RWPE2 (cell line): Measurements from ENCODE around the gene CLSTN2.

Experiments used
- ATAC-seq: fragments of 200-7000 bp; cut with Tn5 transposase; 3 replicates; pipeline ENCODE4 v1.9.1; 2021; ENCODE audit warnings: low read depth
- DNase-seq: peaks from one replicate; pipeline ENCODE4 v3.0.0-alpha.2; 2020; ENCODE audit warnings: low spot score
- H3K27ac ChIP-seq: fragments of 450-650 bp; 2 replicates; pipeline ENCODE4 v1.5.1; 2017; ENCODE audit warnings: mild to moderate bottlenecking; ENCODE audit not compliant: poor library complexity, severe bottlenecking
- H3K27me3 ChIP-seq: fragments of 250-450 bp; sonication (Bioruptor Pico); 2 replicates; pipeline ENCODE4 v1.5.1; 2021; ENCODE audit warnings: mild to moderate bottlenecking, moderate library complexity; ENCODE audit not compliant: insufficient read depth, poor library complexity, severe bottlenecking
- H3K36me3 ChIP-seq: fragments of 250-450 bp; sonication (Bioruptor Pico); 2 replicates; pipeline ENCODE4 v1.5.1; 2020; ENCODE audit warnings: low read depth, mild to moderate bottlenecking, moderate library complexity
- H3K4me1 ChIP-seq: fragments of 250-450 bp; sonication (Bioruptor Pico); 2 replicates; pipeline ENCODE4 v1.5.1; 2021; ENCODE audit warnings: mild to moderate bottlenecking, moderate library complexity; ENCODE audit not compliant: insufficient read depth, poor library complexity, severe bottlenecking
- H3K4me3 ChIP-seq: fragments of 250-450 bp; sonication (Bioruptor Pico); 2 replicates; pipeline ENCODE4 v1.5.1; 2021; ENCODE audit warnings: mild to moderate bottlenecking, moderate library complexity; ENCODE audit not compliant: severe bottlenecking
- H3K9me3 ChIP-seq: fragments of 250-450 bp; sonication (Bioruptor Pico); 2 replicates; pipeline ENCODE4 v1.5.1; 2021; ENCODE audit warnings: mild to moderate bottlenecking, moderate library complexity; ENCODE audit not compliant: severe bottlenecking
- TF ChIP-seq, protein P1 (sequence below): fragments of 450-650 bp; IDR thresholded peaks from one replicate; pipeline ENCODE4 v1.5.1; 2017; ENCODE audit warnings: mild to moderate bottlenecking, moderate library complexity; ENCODE audit not compliant: poor library complexity, severe bottlenecking

CLSTN2 gene

DNA sequence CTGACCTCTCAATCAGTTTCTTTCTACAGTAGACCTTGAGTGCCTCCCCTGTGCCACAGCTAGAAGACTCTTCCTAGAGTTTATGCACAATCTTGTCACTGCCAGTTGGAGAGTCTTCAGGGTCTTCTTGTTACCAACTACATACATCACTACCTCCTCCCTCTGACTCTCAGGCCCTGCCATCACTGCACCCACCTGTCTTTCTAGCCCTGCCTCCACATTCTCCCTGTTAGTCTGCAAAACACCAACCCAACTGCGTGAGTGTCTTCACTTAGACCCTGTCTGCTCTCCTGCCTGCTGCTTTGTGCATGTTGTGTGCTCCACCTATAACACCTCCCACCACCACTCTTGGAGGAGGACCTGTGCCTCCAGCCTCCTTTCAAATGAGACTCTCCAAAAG is 34.4 kb downstream of the CLSTN2 start:
- Histone ChIP-seq H3K4me3 (no peak overlapping the region), H3K36me3 (no peaks in the 10 kb centered on the region), H3K27me3 (no peaks in the 10 kb centered on the region), H3K9me3 (no peaks in the 10 kb centered on the region), H3K27ac (no peak overlapping the region), H3K4me1 (no peaks in the 10 kb centered on the region)
- no peak for ATAC-seq
- TF ChIP-seq, protein P1, sequence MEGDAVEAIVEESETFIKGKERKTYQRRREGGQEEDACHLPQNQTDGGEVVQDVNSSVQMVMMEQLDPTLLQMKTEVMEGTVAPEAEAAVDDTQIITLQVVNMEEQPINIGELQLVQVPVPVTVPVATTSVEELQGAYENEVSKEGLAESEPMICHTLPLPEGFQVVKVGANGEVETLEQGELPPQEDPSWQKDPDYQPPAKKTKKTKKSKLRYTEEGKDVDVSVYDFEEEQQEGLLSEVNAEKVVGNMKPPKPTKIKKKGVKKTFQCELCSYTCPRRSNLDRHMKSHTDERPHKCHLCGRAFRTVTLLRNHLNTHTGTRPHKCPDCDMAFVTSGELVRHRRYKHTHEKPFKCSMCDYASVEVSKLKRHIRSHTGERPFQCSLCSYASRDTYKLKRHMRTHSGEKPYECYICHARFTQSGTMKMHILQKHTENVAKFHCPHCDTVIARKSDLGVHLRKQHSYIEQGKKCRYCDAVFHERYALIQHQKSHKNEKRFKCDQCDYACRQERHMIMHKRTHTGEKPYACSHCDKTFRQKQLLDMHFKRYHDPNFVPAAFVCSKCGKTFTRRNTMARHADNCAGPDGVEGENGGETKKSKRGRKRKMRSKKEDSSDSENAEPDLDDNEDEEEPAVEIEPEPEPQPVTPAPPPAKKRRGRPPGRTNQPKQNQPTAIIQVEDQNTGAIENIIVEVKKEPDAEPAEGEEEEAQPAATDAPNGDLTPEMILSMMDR, result no peak
- DNase-seq, result no peak

DNA sequence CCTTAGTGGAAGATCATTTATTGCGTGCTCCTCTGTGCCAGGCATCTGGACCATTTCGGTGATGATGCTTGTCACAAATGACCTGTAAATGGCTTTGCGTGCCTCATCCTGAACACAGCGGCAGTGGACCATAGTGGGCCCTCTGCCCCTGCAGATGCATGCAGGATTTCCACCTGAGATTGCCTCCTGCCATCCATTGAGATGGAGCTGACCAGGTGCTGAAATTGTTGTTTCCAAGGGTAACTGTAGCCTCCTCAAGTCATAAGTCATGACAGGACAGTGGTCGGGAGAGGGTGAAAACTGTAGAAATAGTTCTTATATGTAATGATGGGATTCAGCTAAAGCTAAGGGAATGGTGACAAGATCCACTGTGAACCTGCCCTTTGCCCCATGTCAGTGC is 35.5 kb downstream of the CLSTN2 start:
- Histone ChIP-seq H3K9me3 (no peaks in the 10 kb centered on the region), H3K4me3 (no peak overlapping the region), H3K27ac (no peak overlapping the region), H3K27me3 (no peaks in the 10 kb centered on the region), H3K4me1 (no peaks in the 10 kb centered on the region), H3K36me3 (no peaks in the 10 kb centered on the region)
- ATAC-seq (no peak), DNase-seq (no peak)
- TF ChIP-seq, protein P1, result no peak

DNA sequence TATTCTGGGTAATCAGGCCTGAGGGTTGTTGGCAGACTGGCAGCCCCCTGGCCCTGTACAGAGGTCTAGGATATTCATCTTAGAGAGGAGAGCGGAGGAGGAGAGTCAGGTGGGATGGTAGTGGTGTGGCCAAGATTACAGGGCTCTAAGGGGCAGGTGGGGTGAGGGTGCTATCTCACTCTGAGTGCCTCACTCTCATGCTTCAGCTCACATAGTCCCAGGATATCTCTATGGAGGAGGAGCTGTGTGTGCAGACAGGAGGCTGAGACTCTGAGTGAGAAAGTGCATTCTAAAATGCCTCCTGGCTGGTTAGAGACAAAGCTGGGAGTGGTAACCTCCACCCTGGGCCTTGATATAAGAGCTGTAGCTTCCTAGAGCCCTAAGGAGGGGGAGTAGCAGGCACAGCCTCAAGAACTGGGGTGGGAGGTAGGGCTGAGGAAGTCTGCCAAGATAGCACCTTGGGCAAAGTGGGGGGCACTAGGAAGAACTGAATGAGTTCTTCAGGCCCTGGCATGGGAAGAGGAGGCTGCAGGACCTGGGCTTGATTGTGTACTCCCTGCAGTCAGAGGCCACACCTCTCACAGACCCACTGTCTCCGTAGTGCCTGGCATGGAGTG is 39.9 kb downstream of the CLSTN2 start:
- ATAC-seq (no peak), DNase-seq (no peak)
- Histone ChIP-seq H3K4me3 (no peak overlapping the region), H3K27me3 (no peaks in the 10 kb centered on the region), H3K27ac (no peak overlapping the region), H3K36me3 (no peaks in the 10 kb centered on the region), H3K4me1 (no peaks in the 10 kb centered on the region), H3K9me3 (no peaks in the 10 kb centered on the region)
- TF ChIP-seq, protein P1, result no peak

DNA sequence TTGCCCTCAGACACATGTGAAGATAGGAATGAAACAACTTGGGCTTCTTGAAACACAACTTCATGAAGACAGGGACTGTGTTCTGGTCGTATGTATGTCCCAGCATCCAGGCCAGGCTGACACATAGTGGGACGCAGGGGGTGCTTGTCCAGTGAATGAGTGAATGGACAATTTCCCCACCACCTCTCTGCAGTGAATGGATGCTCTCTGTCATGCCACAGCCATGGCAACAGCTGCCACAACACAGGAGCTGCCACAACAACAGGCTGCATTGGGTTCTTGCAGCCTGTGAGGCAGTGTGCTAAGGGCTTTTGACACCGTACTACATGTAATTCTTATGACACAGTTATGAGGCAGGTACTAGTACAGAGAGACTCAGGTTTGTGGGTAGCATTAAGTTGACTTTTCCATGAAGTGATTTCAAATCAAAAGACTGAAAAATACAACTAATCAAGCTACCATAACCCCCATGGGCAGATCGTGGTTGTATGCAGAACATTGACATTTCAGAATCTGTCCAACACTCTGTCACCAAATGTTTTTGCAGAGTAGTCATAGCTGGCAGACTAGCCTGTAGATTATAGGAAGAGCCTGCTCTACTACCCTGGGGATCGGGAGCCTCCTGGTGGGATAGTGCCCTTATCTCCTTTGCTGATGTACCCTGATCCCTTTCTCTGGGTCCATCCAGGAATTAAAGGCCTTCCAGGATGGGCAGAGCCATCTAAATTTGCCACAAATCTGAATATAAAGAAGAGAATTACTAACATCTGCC is 40.8 kb downstream of the CLSTN2 start:
- H3K36me3 ChIP-seq, result no peaks in the 10 kb centered on the region
- DNase-seq (no peak), ATAC-seq (no peak)
- no peaks in the 10 kb centered on the region for H3K9me3 ChIP-seq
- no peaks in the 10 kb centered on the region for H3K27me3 ChIP-seq
- no peaks in the 10 kb centered on the region for H3K4me1 ChIP-seq
- no peak overlapping the region for H3K4me3 ChIP-seq
- no peak overlapping the region for H3K27ac ChIP-seq
- TF ChIP-seq, protein P1, result no peak

DNA sequence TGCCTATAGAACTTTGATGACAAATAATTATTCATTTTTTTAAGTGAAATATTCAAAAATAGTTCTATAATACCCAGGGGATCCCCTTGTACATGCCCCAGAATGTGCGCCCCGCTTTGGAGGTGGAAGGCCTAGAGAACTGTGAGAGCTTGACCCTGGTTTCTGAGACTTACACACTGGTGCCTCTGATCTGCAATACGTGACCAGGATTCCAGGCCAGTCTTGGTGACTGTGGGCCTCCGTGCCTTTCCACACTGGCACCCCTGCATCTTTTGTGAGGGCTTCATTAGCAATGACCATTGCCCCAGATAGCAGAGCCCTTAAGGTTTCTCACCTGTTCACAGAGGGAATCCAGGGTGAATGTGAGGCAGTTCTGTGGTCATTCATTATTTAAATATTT is 44.0 kb downstream of the CLSTN2 start:
- no peaks in the 10 kb centered on the region for H3K36me3 ChIP-seq
- TF ChIP-seq, protein P1, result no peak
- no peaks in the 10 kb centered on the region for H3K27me3 ChIP-seq
- ATAC-seq, result no peak
- no peak overlapping the region for H3K27ac ChIP-seq
- DNase-seq, result no peak
- H3K4me3 ChIP-seq, result no peak overlapping the region
- no peaks in the 10 kb centered on the region for H3K4me1 ChIP-seq
- H3K9me3 ChIP-seq, result no peaks in the 10 kb centered on the region
